Hematopoietic multipotent progenitor cell treated with erythropoietin and hydrocortisone succinate and interleukin-3 and kit ligand, for 4 days (in vitro differentiated cells): ENCODE results near the gene ATP5PO.

Experiments used
- DNase-seq: peaks from one replicate; pipeline ENCODE4 v3.0.0-alpha.2; 2015

Gene ATP5PO

GRCh38 chr21:33915368-33916199 lies at the start of gene ATP5PO:
ATP5PO (minus strand) TSS chr21:33915804; CDS start chr21:33915763, 41 bp downstream.
- peak; percentile 99 for DNase-seq

DNA sequence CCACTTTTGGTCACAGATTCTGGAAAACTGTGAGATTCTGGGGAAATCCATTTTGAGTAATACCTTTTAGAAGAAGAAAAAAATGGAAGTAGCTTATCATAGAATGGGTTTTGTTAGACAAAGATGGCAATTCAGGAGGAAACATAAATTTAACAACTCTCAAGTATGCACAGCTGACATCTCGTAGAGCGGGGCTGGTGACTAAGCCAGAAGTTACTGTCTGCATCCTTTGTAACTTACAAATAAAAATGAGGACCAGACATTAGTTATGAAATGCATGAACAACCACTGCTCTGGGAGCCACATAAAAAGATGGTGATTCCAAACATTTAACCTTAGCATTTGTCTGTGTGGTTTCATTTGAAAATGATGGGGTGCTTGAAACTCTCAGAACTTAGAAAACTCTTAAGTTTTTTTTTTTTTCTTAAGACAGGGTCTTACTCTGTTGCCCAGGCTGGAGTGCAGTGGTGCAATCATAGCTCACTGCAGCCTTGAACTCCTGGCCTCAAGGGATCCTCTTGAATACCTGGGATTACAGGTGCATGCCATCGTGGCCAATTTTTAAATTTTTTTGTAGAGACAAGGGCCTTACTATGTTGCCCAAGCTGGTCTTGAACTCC lies 49.2 kb upstream of the ATP5PO start:
- no peak for DNase-seq

- DNase-seq = no peak
These were observed 48.4 kb upstream of the ATP5PO start for GRCh38 chr21:33963848-33964555.

- no peak for DNase-seq
These were observed 46.7 kb upstream of the ATP5PO start for GRCh38 chr21:33962290-33962689.

GRCh38 chr21:33961061-33961460 lies 45.5 kb upstream of the ATP5PO start:
- no peak for DNase-seq

DNA sequence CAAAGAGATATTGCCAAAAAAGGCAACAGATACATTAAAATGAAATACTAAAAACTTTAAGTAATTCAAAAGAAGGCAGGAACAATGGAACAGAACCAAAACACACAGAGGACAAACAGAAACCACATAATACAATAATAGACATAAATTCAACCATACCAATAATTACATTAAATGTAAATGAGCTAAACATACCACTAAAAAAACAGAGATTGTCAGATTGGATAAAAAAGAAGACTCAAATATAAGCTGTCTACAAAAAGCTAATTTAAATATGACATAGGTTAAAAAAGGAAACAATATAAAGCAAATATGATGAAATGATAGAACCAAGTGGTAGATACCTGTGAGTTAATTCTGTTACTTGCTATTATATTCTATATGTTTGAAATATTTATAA lies 44.1 kb upstream of the ATP5PO start:
- no peak for DNase-seq

- DNase-seq = no peak
These were observed 38.8 kb upstream of the ATP5PO start for GRCh38 chr21:33954395-33954794.

- DNase-seq = peak; percentile 48
These were observed 35.9 kb upstream of the ATP5PO start for GRCh38 chr21:33951276-33952178.

DNA sequence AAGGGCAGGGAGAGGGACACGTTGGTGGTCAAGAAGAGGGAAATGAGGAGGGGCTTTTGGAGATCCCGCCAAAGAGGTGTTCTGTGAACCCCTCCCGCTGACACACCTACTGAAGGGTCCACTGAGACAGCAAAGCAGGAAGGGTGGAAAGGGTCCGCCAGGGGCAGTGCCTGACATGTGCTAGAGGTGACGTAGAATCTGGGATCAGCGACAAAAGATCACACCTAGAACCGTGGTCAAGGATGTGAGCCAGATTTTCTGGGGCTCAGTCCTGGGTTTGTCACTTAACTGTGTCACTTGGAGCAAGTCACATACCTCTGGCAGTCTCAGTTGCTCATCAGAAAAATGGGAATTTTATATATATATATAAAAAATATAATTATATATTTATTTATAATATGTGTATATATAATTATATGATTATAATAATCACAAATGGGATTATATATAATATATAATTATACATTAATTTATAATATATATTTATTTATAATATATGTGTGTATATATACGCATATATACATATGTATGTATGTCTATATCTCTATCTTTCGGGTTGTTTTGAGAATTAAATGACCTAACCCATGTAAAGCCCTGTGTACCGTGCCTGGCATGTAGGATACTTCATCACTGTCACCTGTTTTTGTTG lies 35.0 kb upstream of the ATP5PO start:
- no peak for DNase-seq

GRCh38 chr21:33949516-33950430 lies 34.2 kb upstream of the ATP5PO start:
- DNase-seq = peak; percentile 25

DNA sequence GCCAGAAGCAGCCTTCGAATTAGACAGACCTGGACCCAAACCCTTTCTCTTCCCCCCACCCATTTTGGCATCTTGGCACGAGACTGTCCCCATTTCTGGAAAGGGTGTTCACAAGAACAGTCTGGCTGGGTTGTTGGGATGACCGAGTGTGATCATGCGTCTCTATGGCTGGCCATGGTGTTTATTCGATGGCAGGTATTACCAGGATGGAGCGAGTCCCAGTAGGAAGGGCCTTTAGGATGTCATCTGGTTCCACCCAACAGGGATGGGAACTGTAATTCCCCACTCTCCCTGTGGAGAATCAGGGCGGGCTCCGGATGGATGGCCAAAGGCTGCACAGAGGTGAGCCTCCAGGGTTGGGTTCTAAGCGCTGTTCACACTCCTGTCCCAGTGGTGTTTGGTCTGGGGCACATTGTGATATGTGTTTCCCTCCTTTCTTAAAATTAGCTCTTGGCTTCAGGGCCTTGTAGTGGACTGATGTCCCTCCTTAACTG lies 33.4 kb upstream of the ATP5PO start:
- no peak for DNase-seq

- peak; percentile 91 for DNase-seq
These were observed 32.7 kb upstream of the ATP5PO start for GRCh38 chr21:33948096-33948950.

DNA sequence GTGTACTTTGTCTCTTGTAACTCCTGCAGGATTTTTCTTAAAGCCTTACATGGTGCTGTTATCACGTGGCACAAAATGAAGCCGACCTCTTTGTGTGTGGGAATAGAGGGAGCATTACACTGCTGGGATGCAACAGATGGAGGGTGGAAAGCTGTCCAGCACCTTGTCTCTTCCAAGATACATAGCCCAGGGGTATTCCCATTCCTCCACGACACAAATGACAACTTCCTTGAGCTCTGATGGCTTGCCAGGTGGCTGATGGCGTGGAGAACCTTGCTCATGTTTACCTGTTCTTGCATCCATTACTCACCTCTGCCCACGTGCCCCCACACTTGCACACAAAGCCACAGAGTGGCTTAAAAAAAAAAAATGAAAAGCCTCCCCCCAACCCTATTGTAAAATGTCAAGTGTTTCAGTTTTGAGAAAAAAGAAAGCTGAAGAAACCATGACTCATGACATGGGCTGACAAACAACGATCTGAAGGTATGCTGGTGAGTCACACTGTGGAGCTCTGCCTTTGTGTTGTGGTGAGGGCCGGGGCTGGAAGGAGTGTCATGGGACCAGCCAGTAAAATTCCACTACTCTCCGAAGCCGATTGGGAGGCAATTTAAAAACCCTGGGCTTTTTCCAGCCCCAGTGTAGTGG lies 32.0 kb upstream of the ATP5PO start:
- peak; percentile 92 for DNase-seq

DNA sequence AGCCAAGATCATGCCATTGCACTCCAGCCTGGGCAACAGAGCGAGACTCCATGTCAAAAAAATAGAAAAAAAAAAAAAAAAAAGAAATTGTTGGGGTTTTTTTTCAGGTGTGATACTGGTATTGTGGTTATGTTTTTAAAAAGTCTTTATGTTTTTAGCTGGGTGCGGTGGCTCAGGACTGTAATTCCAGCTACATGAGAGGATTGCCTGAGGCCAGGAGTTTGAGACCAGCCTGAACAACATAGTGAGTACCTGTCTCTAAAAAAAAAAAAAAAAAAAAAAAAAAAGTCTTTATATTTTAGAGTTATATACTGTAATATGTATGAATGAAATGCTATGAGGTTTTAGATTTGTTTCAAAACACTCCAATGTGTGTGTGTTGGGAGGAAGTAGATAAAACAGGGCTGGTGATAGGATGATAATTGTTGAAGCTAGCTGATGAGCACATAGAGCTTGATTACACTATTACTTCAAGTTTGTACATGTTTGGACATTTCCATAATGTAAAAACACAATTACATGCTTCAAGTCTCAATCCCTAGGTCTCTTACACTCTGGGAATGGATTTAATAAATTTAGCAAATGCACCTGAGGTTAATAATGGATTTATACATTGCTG lies 30.2 kb upstream of the ATP5PO start:
- peak; percentile 90 for DNase-seq

DNA sequence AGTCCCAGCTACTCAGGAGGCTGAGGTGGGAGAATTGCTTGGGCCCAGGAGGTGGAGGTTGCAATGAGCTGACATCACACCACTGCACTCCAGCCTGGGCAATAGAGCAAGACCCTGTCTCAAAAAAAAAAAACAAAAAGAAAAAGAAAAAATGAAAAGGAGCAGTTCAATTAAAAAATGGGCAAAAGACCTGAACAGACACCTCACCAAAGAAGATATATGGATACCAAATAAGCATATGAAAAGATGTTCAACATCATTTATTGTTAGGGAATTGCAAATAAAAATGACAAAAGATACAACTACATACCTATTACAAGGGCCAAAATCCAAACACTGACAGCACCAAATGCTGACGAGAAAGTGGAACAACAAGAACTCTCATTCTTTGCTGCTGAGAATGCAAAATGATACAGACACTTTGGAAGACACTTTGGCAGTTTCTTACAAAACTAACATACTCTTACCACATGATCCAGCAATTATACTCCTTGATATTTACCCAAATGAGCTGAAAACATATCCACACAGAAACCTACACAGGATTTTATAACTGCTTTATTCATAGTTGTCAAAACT lies 28.7 kb upstream of the ATP5PO start:
- DNase-seq = no peak

- no peak for DNase-seq
These were observed 27.7 kb upstream of the ATP5PO start for GRCh38 chr21:33943293-33943692.

DNA sequence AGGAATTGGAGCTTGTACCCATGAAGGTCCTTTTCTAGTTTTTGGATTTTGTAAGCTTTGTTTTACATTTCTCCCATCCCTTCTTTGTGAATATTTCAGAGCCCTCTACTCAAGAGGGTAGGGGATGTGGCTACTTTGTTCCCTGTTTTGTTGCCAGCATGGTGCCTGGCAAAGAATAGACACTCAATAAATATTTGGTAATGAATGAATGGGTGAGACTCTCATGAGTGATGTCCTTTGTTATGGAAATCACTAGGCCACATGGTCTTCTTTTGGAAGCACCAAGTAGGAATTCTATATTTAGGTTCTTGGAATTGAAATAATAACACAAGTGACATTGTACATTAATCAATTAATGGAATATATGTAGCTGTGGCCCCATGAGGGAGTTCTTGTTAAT lies 26.8 kb upstream of the ATP5PO start:
- no peak for DNase-seq

DNA sequence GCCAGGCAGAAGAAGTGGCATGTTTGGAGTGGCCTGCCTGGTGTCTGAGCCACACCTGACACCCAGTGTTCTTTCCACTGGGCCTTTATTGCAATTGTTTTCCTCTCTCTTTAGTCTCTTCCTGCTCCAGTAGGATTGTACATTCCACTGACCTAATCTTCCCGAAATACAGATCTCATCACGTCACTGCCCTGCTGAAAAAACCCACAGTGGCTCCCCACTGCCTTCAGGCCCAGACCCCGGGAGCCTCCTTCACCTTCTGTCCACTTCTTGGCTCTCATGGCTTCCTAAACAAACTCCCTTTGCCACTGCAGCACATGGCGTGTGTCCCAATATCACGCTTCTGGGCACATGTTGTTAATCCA lies 25.3 kb upstream of the ATP5PO start:
- no peak for DNase-seq
